Skeletal muscle satellite cell (primary cell): ENCODE results near the gene FKBP5.
"Not testable (repeated sequence)": the region's sequence is repeated elsewhere in the genome, so short reads cannot be mapped to it uniquely, and the experiment has no call there.

Experiments
- H3K27me3 ChIP-seq: 2 replicates; pipeline ENCODE4 v1.7.0; 2013; ENCODE audit warnings: low read length; ENCODE audit not compliant: control insufficient read depth, insufficient read depth
- H3K36me3 ChIP-seq: 2 replicates; pipeline ENCODE4 v1.7.0; 2013; ENCODE audit warnings: mild to moderate bottlenecking, control low read depth, low read length; ENCODE audit not compliant: insufficient read depth
- H3K4me1 ChIP-seq: 2 replicates; pipeline ENCODE4 v1.7.0; 2013; ENCODE audit warnings: low read length; ENCODE audit not compliant: control insufficient read depth, insufficient read depth
- H3K4me2 ChIP-seq: 2 replicates; pipeline ENCODE4 v1.7.0; 2013; ENCODE audit warnings: mild to moderate bottlenecking, low read length
- H3K4me3 ChIP-seq: 2 replicates; pipeline ENCODE4 v1.7.0; 2013; ENCODE audit warnings: low read length
- H3K9ac ChIP-seq: 2 replicates; pipeline ENCODE4 v1.7.0; 2013; ENCODE audit warnings: mild to moderate bottlenecking, low read depth, low read length, moderate library complexity
- H3K9me3 ChIP-seq: replicated peaks from 2 replicates; pipeline ENCODE4 v1.7.0; 2013; ENCODE audit warnings: mild to moderate bottlenecking, control low read depth, low read length

Gene FKBP5

GRCh38 chr6:35686436-35686835, 2.3 kb downstream of the FKBP5 start:
- H3K4me1 ChIP-seq, result peaks cover 31% of the 10 kb centered on the region
- H3K4me2 ChIP-seq, result peak overlapping the region; percentile 73
- H3K4me3 ChIP-seq, result peak overlapping the region; percentile 77
- no peaks in the 10 kb centered on the region for H3K27me3 ChIP-seq
- peak overlapping the region; percentile 82 for H3K9ac ChIP-seq
- no peaks in the 10 kb centered on the region for H3K9me3 ChIP-seq
- peaks cover 23% of the 10 kb centered on the region for H3K36me3 ChIP-seq

- Histone ChIP-seq H3K4me2 (no peak overlapping the region), H3K4me3 (no peak overlapping the region), H3K9ac (no peak overlapping the region), H3K4me1 (peaks cover 40% of the 10 kb centered on the region), H3K9me3 (no peaks in the 10 kb centered on the region), H3K27me3 (no peaks in the 10 kb centered on the region), H3K36me3 (peaks cover 49% of the 10 kb centered on the region)
Observed at GRCh38 chr6:35683267-35683666, 5.4 kb downstream of the FKBP5 start.

GRCh38 chr6:35681298-35681697, 7.4 kb downstream of the FKBP5 start:
- no peak overlapping the region for H3K4me3 ChIP-seq
- peaks cover 64% of the 10 kb centered on the region for H3K36me3 ChIP-seq
- H3K4me1 ChIP-seq, result peaks cover 56% of the 10 kb centered on the region
- H3K4me2 ChIP-seq, result peak overlapping the region; percentile 40
- H3K27me3 ChIP-seq, result no peaks in the 10 kb centered on the region
- H3K9ac ChIP-seq, result no peak overlapping the region
- no peaks in the 10 kb centered on the region for H3K9me3 ChIP-seq

GRCh38 chr6:35679399-35679798, 9.3 kb downstream of the FKBP5 start:
- no peaks in the 10 kb centered on the region for H3K9me3 ChIP-seq
- no peaks in the 10 kb centered on the region for H3K27me3 ChIP-seq
- no peak overlapping the region for H3K9ac ChIP-seq
- H3K4me2 ChIP-seq, result no peak overlapping the region
- H3K4me1 ChIP-seq, result peaks cover 64% of the 10 kb centered on the region
- H3K36me3 ChIP-seq, result peaks cover 72% of the 10 kb centered on the region
- H3K4me3 ChIP-seq, result no peak overlapping the region

- Histone ChIP-seq H3K4me1 (peaks cover 65% of the 10 kb centered on the region), H3K4me2 (peak overlapping the region; percentile 50), H3K9ac (no peak overlapping the region), H3K27me3 (no peaks in the 10 kb centered on the region), H3K9me3 (no peaks in the 10 kb centered on the region), H3K36me3 (peaks cover 70% of the 10 kb centered on the region), H3K4me3 (no peak overlapping the region)
Observed at GRCh38 chr6:35678814-35679213, 9.9 kb downstream of the FKBP5 start.

- H3K27me3 ChIP-seq, result no peaks in the 10 kb centered on the region
- H3K4me3 ChIP-seq, result no peak overlapping the region
- peaks cover 71% of the 10 kb centered on the region for H3K36me3 ChIP-seq
- H3K9ac ChIP-seq, result no peak overlapping the region
- H3K4me1 ChIP-seq, result peaks cover 68% of the 10 kb centered on the region
- no peaks in the 10 kb centered on the region for H3K9me3 ChIP-seq
- peak overlapping the region; percentile 50 for H3K4me2 ChIP-seq
Observed at GRCh38 chr6:35678021-35678654, 10.6 kb downstream of the FKBP5 start.

- Histone ChIP-seq H3K4me3 (no peak overlapping the region), H3K4me1 (peaks cover 66% of the 10 kb centered on the region), H3K9ac (no peak overlapping the region)
Observed at GRCh38 chr6:35677456-35677855, 11.3 kb downstream of the FKBP5 start.

GRCh38 chr6:35675871-35676459, 12.8 kb downstream of the FKBP5 start:
- no peak overlapping the region for H3K9ac ChIP-seq
- H3K4me1 ChIP-seq, result peaks cover 51% of the 10 kb centered on the region
- no peak overlapping the region for H3K4me3 ChIP-seq
- H3K36me3 ChIP-seq, result peaks cover 59% of the 10 kb centered on the region
- H3K27me3 ChIP-seq, result no peaks in the 10 kb centered on the region
- H3K4me2 ChIP-seq, result peak overlapping the region; percentile 28
- H3K9me3 ChIP-seq, result no peaks in the 10 kb centered on the region

More at GRCh38 chr6:35677456-35677855, 11.3 kb downstream of the FKBP5 start:
- peak overlapping the region; percentile 11 for H3K4me2 ChIP-seq
- H3K36me3 ChIP-seq, result peaks cover 73% of the 10 kb centered on the region
- H3K27me3 ChIP-seq, result no peaks in the 10 kb centered on the region
- H3K9me3 ChIP-seq, result no peaks in the 10 kb centered on the region

- H3K9ac ChIP-seq, result no peak overlapping the region
- H3K4me1 ChIP-seq, result peaks cover 50% of the 10 kb centered on the region
- H3K27me3 ChIP-seq, result no peaks in the 10 kb centered on the region
- no peak overlapping the region for H3K4me3 ChIP-seq
- H3K9me3 ChIP-seq, result no peaks in the 10 kb centered on the region
- H3K4me2 ChIP-seq, result no peak overlapping the region
- peaks cover 49% of the 10 kb centered on the region for H3K36me3 ChIP-seq
Observed at GRCh38 chr6:35674594-35674993, 14.1 kb downstream of the FKBP5 start.

- H3K9me3 ChIP-seq, result no peaks in the 10 kb centered on the region
- H3K4me1 ChIP-seq, result peaks cover 56% of the 10 kb centered on the region
- peaks cover 41% of the 10 kb centered on the region for H3K36me3 ChIP-seq
- no peak overlapping the region for H3K4me3 ChIP-seq
- no peak overlapping the region for H3K4me2 ChIP-seq
- no peaks in the 10 kb centered on the region for H3K27me3 ChIP-seq
- H3K9ac ChIP-seq, result no peak overlapping the region
Observed at GRCh38 chr6:35673755-35674154, 15.0 kb downstream of the FKBP5 start.

- Histone ChIP-seq H3K36me3 (peaks cover 38% of the 10 kb centered on the region), H3K4me1 (peaks cover 56% of the 10 kb centered on the region)
- not testable (repeated sequence) for H3K4me2 ChIP-seq, H3K9ac ChIP-seq, H3K9me3 ChIP-seq, H3K4me3 ChIP-seq, H3K27me3 ChIP-seq
Observed at GRCh38 chr6:35673284-35673666, 15.4 kb downstream of the FKBP5 start.

- not testable (repeated sequence) for H3K4me3 ChIP-seq, H3K4me2 ChIP-seq, H3K9ac ChIP-seq, H3K27me3 ChIP-seq, H3K9me3 ChIP-seq
- Histone ChIP-seq H3K4me1 (peaks cover 44% of the 10 kb centered on the region), H3K36me3 (peaks cover 20% of the 10 kb centered on the region)
Observed at GRCh38 chr6:35670453-35670852, 18.3 kb downstream of the FKBP5 start.
